Forelimb muscle (tissue), 1 donor: Measurements from ENCODE around the gene FGFR2. TPM values are rescaled to one million over a fixed set of nuclear protein-coding genes. Genes with fewer than 3 reads are reported as not detected.
"Not testable (repeated sequence)": the region's sequence is repeated elsewhere in the genome, so short reads cannot be mapped to it uniquely, and the experiment has no call there.

Source experiments
- DNase-seq: peaks from one replicate; pipeline ENCODE4 v3.0.0-alpha.2; 2013; ENCODE audit warnings: low read depth
- polyA plus RNA-seq: library from polyadenylated mRNA; unstranded; fragments of 120-200 nt; gene quantifications from one replicate; pipeline ENCODE4 v1.2.1, GENCODE V29; 2013; ENCODE audit not compliant: insufficient read length

Gene FGFR2
- polyA plus RNA-seq, 1 donor: 0.54 TPM

DNA sequence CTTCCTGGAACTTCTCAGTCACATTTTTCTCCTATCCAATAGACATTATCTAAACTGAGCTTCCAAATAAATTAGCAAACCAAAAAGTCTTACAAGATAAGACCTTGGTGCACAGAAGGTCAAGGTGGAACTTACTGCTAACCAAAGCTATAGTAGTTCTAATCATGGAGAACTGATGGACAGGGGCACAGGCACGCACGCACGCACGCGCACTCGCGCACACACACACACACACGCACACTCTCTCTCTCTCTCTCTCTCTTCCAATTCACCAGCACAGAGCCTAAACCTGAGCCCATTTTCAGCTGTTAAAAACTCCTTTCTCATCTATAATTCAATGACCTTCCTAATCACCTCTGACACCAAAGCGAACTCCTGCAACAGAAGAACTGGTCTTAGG is 7.5 kb downstream of the FGFR2 start:
- DNase-seq: no peak

DNA sequence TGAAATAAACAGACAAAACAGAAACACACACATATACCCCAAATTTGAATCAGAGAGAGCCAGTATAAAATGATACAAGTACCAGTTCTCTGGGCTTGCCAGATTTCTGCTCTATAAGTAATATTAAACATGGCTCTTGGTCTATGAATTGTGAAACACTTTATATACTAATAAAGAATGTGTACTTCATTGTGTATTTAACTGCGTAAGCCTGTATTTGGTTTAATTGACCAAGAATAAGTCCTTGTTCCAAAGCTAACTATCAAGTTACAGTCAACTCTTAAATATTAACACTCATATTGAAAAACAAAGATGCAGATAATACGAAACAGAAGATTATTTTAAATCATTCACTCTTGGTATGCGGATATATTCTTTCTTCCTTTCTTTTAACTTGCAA is 8.7 kb downstream of the FGFR2 start:
- DNase-seq: no peak

DNA sequence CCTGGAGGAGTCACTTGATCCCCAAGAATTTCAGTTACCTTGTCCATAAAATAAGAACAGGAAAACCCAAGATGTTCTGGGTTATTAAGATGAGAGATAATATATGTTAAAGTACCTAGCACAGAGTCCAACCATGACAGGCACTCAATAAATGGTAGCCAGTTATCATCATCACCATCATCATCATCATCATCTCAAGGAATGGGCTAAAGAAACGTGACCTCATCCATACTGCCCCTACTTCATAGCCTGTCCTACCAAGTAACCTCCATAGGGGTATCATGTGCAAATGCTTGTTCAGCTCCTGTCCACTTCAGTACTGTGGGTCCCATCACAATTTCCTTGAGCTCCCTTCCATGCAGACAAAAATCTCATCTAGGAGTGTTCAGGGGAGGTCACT is 14.4 kb downstream of the FGFR2 start:
- DNase-seq: no peak

DNA sequence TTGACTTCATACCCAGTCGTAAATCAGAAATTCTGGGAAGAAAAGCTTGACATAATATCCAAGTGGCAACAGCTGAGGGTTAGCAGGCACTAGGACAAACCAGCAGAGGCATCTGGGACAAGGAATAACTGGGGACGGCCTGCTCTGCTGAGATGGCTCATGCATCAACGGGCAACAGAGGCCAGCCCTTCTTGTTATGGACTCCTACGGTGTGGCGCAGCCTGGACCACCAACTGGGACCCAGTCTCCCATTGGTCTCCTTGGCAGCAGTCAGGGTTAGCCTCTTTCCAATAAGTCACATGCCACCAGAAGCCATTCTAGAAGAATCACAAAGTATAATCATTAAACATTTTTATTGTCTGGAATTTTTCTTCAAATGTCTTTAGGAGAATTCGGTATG is 15.0 kb downstream of the FGFR2 start:
- no peak for DNase-seq

DNA sequence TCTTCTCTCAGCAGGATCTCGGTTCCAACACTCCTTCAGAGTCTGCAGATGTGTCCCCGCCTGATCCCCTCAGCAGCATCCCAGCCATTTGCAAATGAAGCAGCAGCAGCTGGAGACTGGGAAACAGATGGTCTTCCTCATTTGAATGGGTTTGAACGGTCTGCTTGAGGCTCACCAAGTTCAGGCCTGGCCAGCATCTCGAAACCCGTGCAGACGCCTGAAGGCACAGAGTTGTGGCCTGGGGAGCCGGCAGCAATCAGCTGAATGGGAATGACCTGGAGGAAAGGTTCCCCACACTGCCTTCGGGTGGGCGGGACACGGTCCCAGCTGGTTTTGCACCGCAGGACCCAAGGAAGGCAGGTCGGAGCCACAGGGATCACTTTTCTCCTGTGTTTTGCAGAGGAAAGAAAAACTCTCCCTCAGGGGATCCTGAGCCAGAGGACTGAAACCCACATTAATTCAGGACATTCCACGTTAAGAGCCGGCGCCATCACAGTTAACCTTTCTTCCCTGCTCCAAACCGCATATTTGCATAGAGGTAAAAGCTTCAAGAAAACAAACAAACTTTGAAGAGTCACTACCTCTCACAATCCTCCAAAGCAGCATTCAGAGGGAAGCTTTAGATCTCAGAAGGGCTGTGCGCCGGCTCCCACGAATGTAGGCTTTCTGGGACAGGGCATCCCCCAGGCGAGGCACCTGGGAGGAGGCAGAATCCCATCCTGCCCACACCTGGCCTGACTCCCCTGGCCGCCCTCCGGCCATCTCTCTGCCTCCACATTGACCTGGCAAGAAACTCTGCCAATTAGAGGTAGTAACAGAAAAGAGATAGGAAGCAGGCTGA is 17.7 kb downstream of the FGFR2 start:
- no peak for DNase-seq

GRCh38 chr10:121579656-121580055 is 18.6 kb downstream of the FGFR2 start:
- no peak for DNase-seq

GRCh38 chr10:121578965-121579364 is 19.3 kb downstream of the FGFR2 start:
- DNase-seq: no peak

GRCh38 chr10:121578298-121578697 is 19.9 kb downstream of the FGFR2 start:
- no peak for DNase-seq

DNA sequence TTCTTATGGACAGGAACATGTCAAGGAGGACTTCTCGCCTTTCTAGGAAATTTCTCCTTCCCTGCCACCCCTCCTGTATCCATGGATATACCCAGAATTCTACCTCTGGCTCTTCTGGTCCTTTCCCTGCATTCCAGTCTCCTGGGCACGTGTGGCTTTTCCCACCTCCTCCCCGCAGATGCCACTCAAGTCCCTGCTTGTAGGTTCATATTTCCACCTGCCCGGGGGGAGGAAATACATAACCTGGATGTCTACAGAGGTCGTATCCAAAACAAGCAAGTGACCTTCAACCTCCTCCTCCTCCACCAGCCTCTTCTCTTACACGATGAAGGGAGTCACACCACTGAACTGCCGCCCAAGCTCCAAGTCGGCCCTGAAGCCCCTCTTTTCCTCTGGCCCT is 20.7 kb downstream of the FGFR2 start:
- no peak for DNase-seq

DNA sequence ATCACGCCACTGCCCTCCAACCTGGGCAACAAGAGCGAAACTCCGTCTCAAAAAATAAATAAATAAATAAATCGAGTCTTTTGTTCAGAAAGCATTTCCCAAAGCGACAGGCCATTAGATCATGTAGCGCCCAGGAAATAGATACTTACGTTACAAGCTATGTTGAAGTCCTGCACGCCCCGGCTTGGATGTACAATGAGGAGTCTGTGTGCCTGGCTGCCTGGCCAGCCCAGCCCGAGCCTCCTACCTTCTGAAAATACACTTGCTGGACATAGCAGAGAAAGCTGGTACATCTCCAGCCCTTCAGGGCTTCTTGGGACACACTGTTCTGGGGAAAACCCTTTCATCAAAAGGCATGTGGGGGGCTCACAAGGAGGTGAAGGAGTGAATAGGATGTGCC is 22.1 kb downstream of the FGFR2 start:
- no peak for DNase-seq

- no peak for DNase-seq
Observed at GRCh38 chr10:121574519-121575166, 23.6 kb downstream of the FGFR2 start.

DNA sequence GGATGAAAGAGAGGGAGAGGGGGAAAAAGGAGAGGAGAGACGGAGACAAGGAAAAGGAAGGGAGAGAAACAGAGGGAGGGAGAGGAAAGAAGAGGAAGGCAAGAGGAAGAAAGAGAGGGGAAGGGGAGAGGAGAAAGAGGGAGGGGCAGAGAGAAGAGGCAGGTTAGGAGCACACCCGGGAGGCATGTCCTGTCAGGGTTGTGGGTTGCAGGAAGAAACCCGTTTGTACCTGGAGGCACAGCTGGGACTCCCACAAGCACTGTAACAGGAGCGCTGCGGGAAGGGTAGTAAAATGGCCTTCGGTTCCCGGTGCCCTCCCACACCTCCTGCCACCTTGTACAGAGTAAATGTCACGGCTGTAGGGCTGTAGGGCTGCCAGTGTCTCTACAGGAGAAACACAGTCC is 24.7 kb downstream of the FGFR2 start:
- DNase-seq: no peak

DNA sequence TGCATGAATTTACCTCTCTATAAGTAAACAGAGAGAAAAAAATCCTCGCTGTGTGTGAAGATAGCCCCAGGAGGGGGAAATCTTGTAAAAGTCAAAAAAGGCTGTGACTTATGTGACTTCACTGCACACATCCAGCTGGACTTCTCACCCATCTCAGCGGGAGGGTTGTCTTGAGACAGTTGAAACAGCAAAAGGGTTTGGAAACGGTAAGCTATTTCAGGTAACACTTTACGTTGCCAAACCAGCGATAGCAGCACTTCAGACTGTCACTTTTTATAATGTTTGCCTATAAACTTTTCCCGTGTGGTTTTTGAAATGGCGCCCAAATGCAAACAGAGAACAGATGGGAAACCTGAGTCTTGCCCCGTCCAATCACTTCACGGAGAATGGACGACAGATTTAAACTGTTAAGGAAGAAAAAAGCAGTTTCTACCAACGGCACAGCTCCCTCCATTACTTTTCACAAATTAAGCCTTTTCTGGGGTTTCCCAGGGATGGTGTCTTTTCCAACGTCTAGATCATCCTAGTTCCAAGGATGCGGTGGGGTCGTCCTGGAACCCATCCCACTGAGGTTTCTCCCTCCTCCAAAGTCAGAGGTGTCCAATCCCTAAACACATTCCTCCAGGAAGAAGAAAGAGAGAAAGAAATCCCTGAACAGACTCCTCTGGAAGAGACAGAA is 25.2 kb downstream of the FGFR2 start:
- no peak for DNase-seq

- DNase-seq: no peak
Observed at GRCh38 chr10:121570315-121570714, 27.9 kb downstream of the FGFR2 start.

DNA sequence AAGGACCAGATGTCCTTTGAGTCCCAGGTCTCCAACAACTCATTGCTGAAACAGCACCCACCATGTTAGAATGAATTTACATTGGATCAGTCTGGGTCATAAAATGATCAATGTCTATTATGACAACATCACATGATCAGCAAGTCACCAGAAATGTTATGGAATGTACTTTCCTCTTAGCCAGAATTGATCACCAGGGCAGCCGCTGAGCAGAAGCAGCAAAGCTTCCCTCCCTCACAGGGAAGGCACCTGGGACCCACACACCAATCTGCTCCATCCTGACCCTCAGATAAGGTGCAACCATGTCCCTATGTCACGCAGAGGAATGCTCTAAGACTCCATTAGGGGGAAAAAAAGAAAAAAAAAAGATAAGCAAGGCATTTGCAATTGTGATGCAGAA is 30.0 kb downstream of the FGFR2 start:
- no peak for DNase-seq

DNA sequence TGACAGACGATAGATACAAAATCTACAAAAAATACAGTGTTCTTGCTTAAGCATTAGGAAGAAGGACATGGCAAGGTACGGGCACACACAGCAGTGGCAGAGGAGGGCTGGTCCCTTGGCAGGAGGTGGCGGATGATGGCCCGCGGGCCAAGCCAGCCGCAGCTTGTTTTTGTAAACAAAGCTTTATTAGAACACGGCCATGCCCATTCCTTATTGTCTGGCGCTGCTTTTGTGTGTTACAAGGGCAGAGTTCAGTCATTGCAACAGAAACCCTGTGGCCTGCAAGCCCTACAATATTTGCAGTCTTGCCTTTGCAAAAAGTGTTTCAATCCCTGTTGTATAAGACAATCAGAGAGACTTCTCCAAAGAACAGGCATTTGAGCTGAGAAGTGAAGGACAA is 30.7 kb downstream of the FGFR2 start:
- no peak for DNase-seq

GRCh38 chr10:121566755-121567154 is 31.5 kb downstream of the FGFR2 start:
- DNase-seq: no peak

- DNase-seq: no peak
Observed at GRCh38 chr10:121559326-121560026, 38.8 kb downstream of the FGFR2 start.

GRCh38 chr10:121558238-121558637 is 40.0 kb downstream of the FGFR2 start:
- no peak for DNase-seq

DNA sequence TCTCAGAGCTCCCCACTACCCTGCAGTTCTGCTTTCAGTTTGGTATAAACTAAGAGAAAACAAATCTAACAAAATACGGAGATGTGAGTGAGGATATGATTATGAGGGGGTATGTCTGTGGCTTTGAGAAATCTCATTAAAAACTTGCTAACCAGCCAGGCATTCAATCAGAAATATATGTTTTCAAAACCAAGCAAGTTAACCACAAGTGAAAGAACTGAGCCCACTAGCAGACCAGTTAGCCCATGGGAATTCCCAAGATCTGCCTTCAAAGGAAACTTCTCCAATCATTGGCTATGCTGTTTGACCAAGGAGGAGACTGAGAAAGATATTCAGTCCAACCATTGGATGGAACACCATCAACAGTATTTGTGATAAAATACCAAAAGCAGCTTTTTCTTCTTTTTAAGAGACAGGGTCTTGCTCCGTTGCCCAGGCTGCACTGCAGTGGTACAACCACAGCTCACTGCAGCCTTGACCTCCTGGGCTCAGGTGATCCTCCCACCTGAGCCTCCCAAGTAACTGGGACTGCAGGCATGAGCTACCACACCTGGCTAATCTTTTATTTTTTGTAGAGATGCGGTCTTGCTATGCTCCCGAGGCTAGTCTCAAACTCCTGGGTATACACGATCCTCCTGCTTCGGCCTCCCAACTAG is 41.2 kb downstream of the FGFR2 start:
- no peak for DNase-seq

- no peak for DNase-seq
Observed at GRCh38 chr10:121556455-121556854, 41.8 kb downstream of the FGFR2 start.

- not testable (repeated sequence) for DNase-seq
Observed at GRCh38 chr10:121554916-121555315, 43.3 kb downstream of the FGFR2 start.
